RWPE1 (cell line): ENCODE measurements around the gene SCT.

Experiments
- CTCF ChIA-PET: fragments of 350-600 bp; sonication (Branson Sonifier 250); formaldehyde crosslinking; extraction: SDS; loops from one replicate; lab custom pipeline; 2021; lab: Yijun Ruan, JAX
- POLR2A ChIA-PET: fragments of 400-600 bp; formaldehyde crosslinking; extraction: SDS; loops from one replicate; lab custom pipeline; 2020; ENCODE audit warnings: antibody characterized with exemption; ENCODE audit not compliant: low non-redundant PET; lab: Yijun Ruan, JAX
- DNase-seq: peaks from one replicate; pipeline ENCODE4 v3.0.0; 2012; ENCODE audit warnings: low spot score
- H3K27ac ChIP-seq: fragments of 450-650 bp; 2 replicates; pipeline ENCODE4 v1.5.1; 2017
- TF ChIP-seq, protein P1 (sequence below): fragments of 450-650 bp; conservative IDR thresholded peaks from 2 replicates; pipeline ENCODE4 v1.5.1; 2017; ENCODE audit warnings: low read depth, mild to moderate bottlenecking

SCT gene

GRCh38 chr11:638631-639331, 11.8 kb upstream of the SCT start:
- POLR2A ChIA-PET, result interaction anchor here (0.7 kb wide), 1 partner anchor 71 kb away, joined by 5 read pairs; no protein-coding TSS in a partner anchor
- DNase-seq, result no peak
- TF ChIP-seq, protein P1, sequence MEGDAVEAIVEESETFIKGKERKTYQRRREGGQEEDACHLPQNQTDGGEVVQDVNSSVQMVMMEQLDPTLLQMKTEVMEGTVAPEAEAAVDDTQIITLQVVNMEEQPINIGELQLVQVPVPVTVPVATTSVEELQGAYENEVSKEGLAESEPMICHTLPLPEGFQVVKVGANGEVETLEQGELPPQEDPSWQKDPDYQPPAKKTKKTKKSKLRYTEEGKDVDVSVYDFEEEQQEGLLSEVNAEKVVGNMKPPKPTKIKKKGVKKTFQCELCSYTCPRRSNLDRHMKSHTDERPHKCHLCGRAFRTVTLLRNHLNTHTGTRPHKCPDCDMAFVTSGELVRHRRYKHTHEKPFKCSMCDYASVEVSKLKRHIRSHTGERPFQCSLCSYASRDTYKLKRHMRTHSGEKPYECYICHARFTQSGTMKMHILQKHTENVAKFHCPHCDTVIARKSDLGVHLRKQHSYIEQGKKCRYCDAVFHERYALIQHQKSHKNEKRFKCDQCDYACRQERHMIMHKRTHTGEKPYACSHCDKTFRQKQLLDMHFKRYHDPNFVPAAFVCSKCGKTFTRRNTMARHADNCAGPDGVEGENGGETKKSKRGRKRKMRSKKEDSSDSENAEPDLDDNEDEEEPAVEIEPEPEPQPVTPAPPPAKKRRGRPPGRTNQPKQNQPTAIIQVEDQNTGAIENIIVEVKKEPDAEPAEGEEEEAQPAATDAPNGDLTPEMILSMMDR, result no peak
- peak overlapping the region; percentile 30 for H3K27ac ChIP-seq
- CTCF ChIA-PET, result no interaction called here

DNA sequence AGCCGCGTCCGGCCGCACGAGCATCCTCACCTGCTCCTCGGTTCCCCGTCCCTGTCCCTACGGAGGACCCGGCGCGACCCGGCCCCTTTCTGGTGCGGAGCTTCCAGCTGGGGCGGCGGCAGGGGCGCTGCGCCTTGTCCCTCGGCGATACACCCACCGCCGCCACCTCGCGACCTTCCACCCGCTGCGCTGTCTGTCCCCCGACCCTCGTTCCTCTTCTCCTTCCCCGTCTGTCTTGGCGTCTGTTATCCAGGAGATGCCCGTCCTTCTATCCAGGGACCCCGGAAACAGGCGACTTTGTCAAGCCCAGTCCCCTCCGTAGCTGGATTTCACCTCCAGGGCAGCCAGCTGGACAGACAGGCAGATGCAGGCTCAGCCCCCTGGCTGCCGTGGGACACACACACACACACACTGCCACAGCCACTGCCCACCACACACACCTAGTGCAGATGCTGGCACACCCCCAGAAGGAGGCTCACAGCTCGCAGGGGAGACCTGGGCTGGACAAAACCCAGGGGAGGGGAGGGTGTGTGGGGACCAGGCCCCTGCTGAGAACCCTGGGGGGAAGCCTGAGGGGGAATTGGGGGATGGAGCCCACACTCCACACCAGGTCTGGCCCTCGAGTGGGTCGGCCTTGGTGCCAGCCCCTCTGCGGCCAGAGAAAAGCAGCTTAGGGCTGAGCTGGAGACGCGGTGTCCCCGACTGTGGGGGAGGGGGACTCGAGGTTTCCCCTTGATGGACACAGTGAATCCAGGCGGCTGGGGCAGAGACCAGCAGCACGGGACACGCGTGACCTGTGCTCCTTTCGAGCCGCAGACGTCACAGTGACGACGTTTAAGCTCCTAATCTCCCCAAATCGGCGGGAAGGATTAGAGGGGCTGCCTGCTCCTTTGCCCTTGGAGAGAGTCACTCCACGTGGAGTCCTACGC, 10.9 kb upstream of the SCT start:
- H3K27ac ChIP-seq, result peak overlapping the region; percentile 30; the same call in 1 of the 2 replicates
- ChIA-PET POLR2A (no interaction called here), CTCF (no interaction called here)
- TF ChIP-seq, protein P1, result no peak
- no peak for DNase-seq

GRCh38 chr11:637333-637592, 10.3 kb upstream of the SCT start:
- ChIA-PET CTCF (no interaction called here), POLR2A (no interaction called here)
- no peak for DNase-seq
- H3K27ac ChIP-seq, result no peak overlapping the region
- TF ChIP-seq, protein P1, result no peak

DNA sequence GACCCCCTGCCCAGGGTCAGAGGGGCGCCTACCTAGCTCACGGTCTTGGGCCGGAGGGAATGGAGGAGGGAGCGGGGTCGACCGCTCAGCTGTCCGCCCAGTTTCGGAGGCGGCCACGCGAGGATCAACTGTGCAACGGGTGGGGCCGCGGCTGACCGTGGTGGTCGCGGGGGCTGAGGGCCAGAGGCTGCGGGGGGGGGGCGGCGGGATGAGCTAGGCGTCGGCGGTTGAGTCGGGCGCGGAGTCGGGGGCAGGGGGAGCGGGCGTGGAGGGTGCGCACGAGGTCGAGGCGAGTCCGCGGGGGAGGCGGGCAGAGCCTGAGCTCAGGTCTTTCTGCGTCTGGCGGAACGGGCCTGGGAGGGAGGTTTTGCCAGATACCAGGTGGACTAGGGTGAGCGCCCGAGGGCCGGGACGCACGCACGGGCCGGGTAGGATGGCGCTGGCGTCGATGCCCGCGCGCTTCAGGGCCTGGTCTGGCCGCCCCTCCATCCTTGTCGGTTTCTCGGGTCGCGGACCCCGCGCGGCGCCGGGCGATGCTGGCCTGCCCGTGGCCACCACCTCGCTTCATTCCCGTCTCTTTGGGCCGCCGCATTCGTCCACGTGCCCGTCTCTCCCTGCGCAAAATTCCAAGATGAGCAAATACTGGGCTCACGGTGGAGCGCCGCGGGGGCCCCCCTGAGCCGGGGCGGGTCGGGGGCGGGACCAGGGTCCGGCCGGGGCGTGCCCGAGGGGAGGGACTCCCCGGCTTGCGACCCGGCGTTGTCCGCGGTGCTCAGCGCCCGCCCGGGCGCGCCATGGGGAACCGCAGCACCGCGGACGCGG, 9.7 kb upstream of the SCT start, which contains the start of gene DRD4:
Gene DRD4, plus strand, starts transcription at position 759 of the 822 bp plus-strand sequence. Its CDS starts 36 bp downstream, at position 795.
- no peak for DNase-seq
- ChIA-PET POLR2A (interaction anchor here (0.5 to 0.6 kb wide), 2 partner anchors 20 to 60 kb away, joined by 3 to 4 read pairs; no protein-coding TSS in a partner anchor), CTCF (no interaction called here)
- H3K27ac ChIP-seq, result no peak within 1 kb of the TSS; the same call in 1 of the 2 replicates
- TF ChIP-seq, protein P1, result no peak

DNA sequence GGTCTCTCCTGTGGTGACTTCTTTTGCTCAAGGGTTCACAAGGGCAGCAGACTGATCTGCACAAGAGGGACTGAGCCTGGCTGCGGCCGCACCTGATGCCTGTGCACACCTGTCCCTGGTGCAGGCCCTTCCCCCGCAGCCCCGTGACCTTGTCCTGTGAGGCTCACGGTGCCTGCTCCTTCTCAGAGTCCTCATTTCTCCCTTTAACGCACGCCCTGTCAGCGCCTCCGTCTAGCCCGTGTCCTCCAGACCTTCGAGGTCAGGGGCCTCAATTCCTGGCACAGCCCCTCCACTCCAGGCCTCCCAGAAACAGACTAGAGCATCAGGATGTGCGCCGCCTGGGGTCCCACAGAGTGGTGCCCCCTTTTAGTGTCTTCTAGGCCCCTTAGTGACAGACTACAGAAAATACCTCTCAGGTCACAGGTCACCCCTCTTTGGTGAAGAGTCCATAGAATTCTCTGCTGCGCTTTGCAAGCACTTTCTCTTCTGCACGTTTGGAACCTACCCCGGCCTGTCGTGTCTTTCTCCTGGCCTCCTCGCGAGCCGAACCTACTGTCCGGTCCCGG, 9.0 kb upstream of the SCT start:
- H3K27ac ChIP-seq, result no peak overlapping the region
- ChIA-PET POLR2A (interaction anchor here (0.5 to 0.6 kb wide), 2 partner anchors 21 to 61 kb away, joined by 3 to 4 read pairs; no protein-coding TSS in a partner anchor), CTCF (no interaction called here)
- TF ChIP-seq, protein P1, result no peak
- DNase-seq, result no peak

DNA sequence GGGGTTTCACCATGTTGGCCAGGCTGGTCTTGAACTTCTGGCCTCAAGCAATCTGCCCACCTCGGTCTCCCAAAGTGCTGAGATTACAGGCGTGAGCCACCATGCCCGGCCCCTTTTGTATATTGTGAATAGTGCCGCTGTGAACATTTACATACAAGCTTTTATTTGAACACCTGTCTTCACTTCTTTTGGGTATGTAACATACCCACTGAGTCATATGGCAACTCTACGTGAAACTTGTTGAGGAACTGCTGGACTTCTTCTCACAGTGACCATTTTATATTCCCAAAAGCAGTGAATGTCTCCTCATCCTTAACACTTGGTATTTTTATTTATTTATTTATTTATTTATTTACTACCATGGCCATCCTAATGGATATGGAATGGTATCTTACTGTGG, 3.9 kb upstream of the SCT start:
- CTCF ChIA-PET, result no interaction called here

More for the DNA sequence above, 3.9 kb upstream of the SCT start:
- TF ChIP-seq, protein P1, result no peak
- POLR2A ChIA-PET, result no interaction called here
- no peak overlapping the region for H3K27ac ChIP-seq
- no peak for DNase-seq
